ENCODE measurements around the gene CDC42SE2.

DNA sequence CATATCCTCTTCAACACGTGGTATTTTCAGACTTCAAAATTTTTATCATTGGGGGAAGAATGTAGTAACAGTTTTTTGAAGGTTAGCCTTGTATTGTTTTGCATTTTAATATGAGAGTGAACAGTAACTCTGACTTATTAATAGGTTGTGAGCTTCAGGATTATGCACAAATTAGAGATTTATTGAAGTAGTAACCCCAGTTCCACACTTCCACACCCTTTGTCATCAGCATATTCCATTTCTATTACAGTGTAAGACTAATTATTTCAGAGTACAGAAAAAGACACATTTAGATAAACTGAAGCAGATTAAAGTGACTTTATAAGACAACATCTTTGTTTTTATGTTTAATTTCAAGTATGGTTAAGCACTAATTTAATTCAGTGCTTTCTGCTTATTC, 105.7 kb downstream of the CDC42SE2 start:
- TF ChIP-seq, protein P1, sequence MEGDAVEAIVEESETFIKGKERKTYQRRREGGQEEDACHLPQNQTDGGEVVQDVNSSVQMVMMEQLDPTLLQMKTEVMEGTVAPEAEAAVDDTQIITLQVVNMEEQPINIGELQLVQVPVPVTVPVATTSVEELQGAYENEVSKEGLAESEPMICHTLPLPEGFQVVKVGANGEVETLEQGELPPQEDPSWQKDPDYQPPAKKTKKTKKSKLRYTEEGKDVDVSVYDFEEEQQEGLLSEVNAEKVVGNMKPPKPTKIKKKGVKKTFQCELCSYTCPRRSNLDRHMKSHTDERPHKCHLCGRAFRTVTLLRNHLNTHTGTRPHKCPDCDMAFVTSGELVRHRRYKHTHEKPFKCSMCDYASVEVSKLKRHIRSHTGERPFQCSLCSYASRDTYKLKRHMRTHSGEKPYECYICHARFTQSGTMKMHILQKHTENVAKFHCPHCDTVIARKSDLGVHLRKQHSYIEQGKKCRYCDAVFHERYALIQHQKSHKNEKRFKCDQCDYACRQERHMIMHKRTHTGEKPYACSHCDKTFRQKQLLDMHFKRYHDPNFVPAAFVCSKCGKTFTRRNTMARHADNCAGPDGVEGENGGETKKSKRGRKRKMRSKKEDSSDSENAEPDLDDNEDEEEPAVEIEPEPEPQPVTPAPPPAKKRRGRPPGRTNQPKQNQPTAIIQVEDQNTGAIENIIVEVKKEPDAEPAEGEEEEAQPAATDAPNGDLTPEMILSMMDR (IDR thresholded peaks at IDR 0.05), result no peak
- TF ChIP-seq, protein P2, sequence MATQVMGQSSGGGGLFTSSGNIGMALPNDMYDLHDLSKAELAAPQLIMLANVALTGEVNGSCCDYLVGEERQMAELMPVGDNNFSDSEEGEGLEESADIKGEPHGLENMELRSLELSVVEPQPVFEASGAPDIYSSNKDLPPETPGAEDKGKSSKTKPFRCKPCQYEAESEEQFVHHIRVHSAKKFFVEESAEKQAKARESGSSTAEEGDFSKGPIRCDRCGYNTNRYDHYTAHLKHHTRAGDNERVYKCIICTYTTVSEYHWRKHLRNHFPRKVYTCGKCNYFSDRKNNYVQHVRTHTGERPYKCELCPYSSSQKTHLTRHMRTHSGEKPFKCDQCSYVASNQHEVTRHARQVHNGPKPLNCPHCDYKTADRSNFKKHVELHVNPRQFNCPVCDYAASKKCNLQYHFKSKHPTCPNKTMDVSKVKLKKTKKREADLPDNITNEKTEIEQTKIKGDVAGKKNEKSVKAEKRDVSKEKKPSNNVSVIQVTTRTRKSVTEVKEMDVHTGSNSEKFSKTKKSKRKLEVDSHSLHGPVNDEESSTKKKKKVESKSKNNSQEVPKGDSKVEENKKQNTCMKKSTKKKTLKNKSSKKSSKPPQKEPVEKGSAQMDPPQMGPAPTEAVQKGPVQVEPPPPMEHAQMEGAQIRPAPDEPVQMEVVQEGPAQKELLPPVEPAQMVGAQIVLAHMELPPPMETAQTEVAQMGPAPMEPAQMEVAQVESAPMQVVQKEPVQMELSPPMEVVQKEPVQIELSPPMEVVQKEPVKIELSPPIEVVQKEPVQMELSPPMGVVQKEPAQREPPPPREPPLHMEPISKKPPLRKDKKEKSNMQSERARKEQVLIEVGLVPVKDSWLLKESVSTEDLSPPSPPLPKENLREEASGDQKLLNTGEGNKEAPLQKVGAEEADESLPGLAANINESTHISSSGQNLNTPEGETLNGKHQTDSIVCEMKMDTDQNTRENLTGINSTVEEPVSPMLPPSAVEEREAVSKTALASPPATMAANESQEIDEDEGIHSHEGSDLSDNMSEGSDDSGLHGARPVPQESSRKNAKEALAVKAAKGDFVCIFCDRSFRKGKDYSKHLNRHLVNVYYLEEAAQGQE (IDR thresholded peaks at IDR 0.05; ENCODE audit: insufficient read depth in 1 of 2, low read depth in 2 of 2, low read length in 1 of 2), result no peak
- no peak for TF ChIP-seq POLR2AphosphoS5 (IDR thresholded peaks at IDR 0.05; ENCODE audit: low read depth, low read length)
- TF ChIP-seq SIN3A (IDR thresholded peaks at IDR 0.05; ENCODE audit: borderline replicate concordance, insufficient read depth, low read depth, low read length), result no peak
